ENCODE results near the gene PURA. TPM values are rescaled to one million over a fixed set of nuclear protein-coding genes. Genes with fewer than 3 reads are reported as not detected.
"Not testable (repeated sequence)": the region's sequence is repeated elsewhere in the genome, so short reads cannot be mapped to it uniquely, and the experiment has no call there.

The PURA gene
- total and polyA plus RNA-seq, 2 donors (not counting 3 experiments of a cell fraction or from before 2014, with no cell fraction given) = 1.3 to 8.2 TPM

DNA sequence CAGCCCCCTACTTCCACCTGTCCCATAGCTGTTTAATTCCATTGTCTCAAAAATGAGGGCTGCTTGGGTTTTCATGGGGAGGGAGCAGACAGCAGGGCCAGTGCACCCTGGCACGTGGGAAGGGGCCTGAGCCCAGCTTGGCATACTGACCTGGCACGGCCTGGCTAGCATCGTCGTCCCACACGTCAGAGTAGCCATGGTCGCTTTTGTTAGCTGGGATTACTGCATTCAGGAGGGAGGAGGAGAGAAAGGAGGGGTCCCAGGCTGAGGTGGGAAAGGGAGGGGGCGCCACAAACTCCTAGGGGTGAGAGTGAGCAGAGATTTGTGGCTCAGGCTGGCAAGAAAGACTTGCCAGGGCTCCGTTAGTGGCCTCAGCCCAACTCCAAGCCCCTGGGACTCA, 40.0 kb downstream of the PURA start:
- DNase-seq (ENCODE audit: low read depth, low spot score) = no peak
- Histone ChIP-seq H3K4me2 (ENCODE audit: insufficient read depth, low read length) (no peak overlapping the region), H4K20me1 (replicated peaks; ENCODE audit: control insufficient read depth, extremely low read depth, insufficient read depth, low read length) (no peaks in the 10 kb centered on the region), H3K4me1 (ENCODE audit: control insufficient read depth, extremely low read depth, insufficient read depth, low read length) (peaks cover 4% of the 10 kb centered on the region), H3K27ac (ENCODE audit: insufficient read depth, low read depth, low read length) (no peak overlapping the region), H3K9ac (replicated peaks; ENCODE audit: extremely low read depth, insufficient read depth, low read length) (no peak overlapping the region), H3K9me3 (replicated peaks; ENCODE audit: control insufficient read depth, insufficient read depth, low read length) (no peaks in the 10 kb centered on the region), H3K79me2 (ENCODE audit: control insufficient read depth, insufficient read depth, low read length) (no peaks in the 10 kb centered on the region), H3K27me3 (ENCODE audit: control insufficient read depth in 2 of 2, insufficient read depth in 2 of 2, low read length in 2 of 2) (no peaks in the 10 kb centered on the region), H3K4me3 (replicated peaks in 1 of 3; ENCODE audit: insufficient read depth in 1 of 3, low read depth in 1 of 3, low read length in 3 of 3) (no peak overlapping the region), H2AFZ (ENCODE audit: low read depth, low read length) (no peak overlapping the region), H3K9me1 (replicated peaks; ENCODE audit: control insufficient read depth, extremely low read depth, insufficient read depth, low read length) (no peaks in the 10 kb centered on the region), H3K36me3 (ENCODE audit: control insufficient read depth in 2 of 2, extremely low read depth in 1 of 2, insufficient read depth in 2 of 2, low read length in 2 of 2) (no peaks in the 10 kb centered on the region)
- dilution Hi-C loops (cut with MboI; ENCODE audit: extremely low pct_ligation_motif_present, low sequenced_read_pairs) (no loop called here), intact Hi-C loops (cut with micrococcal nuclease) (no loop called here)
- ChIA-PET POLR2A (no interaction called here), CTCF (interaction anchor here (1.1 to 13.1 kb wide), 6 partner anchors 8 to 366 kb away, joined by 3 to 141 read pairs (median 32); no protein-coding TSS in a partner anchor)
- TF ChIP-seq FOS (IDR thresholded peaks at IDR 0.05; ENCODE audit: borderline replicate concordance, insufficient read depth, low read length) (no peak), EZH2 (IDR thresholded peaks at IDR 0.05; ENCODE audit: borderline replicate concordance, low read depth, low read length, severe bottlenecking) (no peak), POLR2A (IDR thresholded peaks at IDR 0.05; ENCODE audit: low read depth, low read length) (no peak), MYC (IDR thresholded peaks at IDR 0.05; ENCODE audit: low read depth, low read length) (no peak), GATA2 (IDR thresholded peaks at IDR 0.05; ENCODE audit: insufficient read depth, insufficient read length, low read depth, low read length) (no peak), MAX (IDR thresholded peaks at IDR 0.05; ENCODE audit: insufficient read depth, insufficient read length) (no peak), JUN (IDR thresholded peaks at IDR 0.05; ENCODE audit: borderline replicate concordance, insufficient read depth, insufficient read length, low read depth) (no peak), POLR2AphosphoS5 (IDR thresholded peaks at IDR 0.05; ENCODE audit: insufficient read depth, low read depth, low read length) (no peak), CTCF (IDR thresholded peaks at IDR 0.05; ENCODE audit: extremely low read depth in 1 of 2, insufficient read depth in 1 of 2, low read depth in 1 of 2, low read length in 2 of 2) (no peak)
- no peak for FAIRE-seq
- no TSS peak for BruUV-seq (replicated peaks)

DNA sequence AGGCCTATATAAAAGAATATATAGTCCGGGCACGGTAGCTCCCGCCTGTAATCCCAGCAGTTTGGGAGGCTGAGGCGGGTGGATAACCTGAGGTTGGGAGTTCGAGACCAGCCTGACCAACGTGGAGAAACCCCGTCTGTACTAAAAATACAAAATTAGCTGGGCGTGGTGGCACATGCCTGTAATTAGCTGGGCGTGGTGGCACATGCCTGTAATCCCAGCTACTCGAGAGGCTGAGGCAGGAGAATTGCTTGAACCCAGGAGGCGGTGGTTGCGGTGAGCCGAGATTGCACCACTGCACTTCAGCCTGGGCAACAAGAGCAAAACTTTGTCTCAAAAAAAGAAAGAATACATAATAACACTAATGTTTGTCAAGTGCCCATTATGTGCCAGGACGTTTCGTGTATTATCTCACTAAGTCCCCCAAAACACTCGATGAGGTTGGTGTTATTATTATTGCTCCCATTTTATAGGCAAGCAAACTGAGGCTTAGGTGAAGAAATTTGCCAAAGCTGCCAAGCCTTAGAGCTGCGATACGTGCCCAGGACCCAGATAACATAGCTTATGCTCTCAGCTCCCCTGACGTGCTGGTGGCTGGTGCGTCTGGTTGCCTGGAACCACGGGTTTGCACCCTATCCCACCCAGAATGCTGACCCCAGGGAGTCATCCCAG, 40.9 kb downstream of the PURA start:
- H3K9ac ChIP-seq (replicated peaks; ENCODE audit: extremely low read depth, insufficient read depth, low read length); H3K36me3 ChIP-seq (ENCODE audit: control insufficient read depth in 2 of 2, extremely low read depth in 1 of 2, insufficient read depth in 2 of 2, low read length in 2 of 2); H3K4me1 ChIP-seq (ENCODE audit: control insufficient read depth, extremely low read depth, insufficient read depth, low read length); dilution Hi-C loops (cut with MboI; ENCODE audit: extremely low pct_ligation_motif_present, low sequenced_read_pairs); FAIRE-seq; H4K20me1 ChIP-seq (replicated peaks; ENCODE audit: control insufficient read depth, extremely low read depth, insufficient read depth, low read length); H3K79me2 ChIP-seq (ENCODE audit: control insufficient read depth, insufficient read depth, low read length); H3K27me3 ChIP-seq (ENCODE audit: control insufficient read depth in 2 of 2, insufficient read depth in 2 of 2, low read length in 2 of 2); DNase-seq (ENCODE audit: low read depth, low spot score); H3K4me3 ChIP-seq (replicated peaks in 1 of 3; ENCODE audit: insufficient read depth in 1 of 3, low read depth in 1 of 3, low read length in 3 of 3); H3K9me1 ChIP-seq (replicated peaks; ENCODE audit: control insufficient read depth, extremely low read depth, insufficient read depth, low read length); POLR2A ChIA-PET; H3K4me2 ChIP-seq (ENCODE audit: insufficient read depth, low read length); H2AFZ ChIP-seq (ENCODE audit: low read depth, low read length); H3K27ac ChIP-seq (ENCODE audit: insufficient read depth, low read depth, low read length); BruUV-seq (replicated peaks); H3K9me3 ChIP-seq (replicated peaks; ENCODE audit: control insufficient read depth, insufficient read depth, low read length): not testable (repeated sequence)
- intact Hi-C loops (cut with micrococcal nuclease) = loop anchor here (5.0 kb wide), 2 partner anchors 202 to 293 kb away; no protein-coding TSS in a partner anchor
- CTCF ChIA-PET = interaction anchor here (0.6 to 13.1 kb wide), 9 partner anchors 9 to 380 kb away, joined by 3 to 141 read pairs (median 3); no protein-coding TSS in a partner anchor
